Neural cell (in vitro differentiated cells): Measurements from ENCODE around the gene CGB7.

ENCODE experiments used
- CTCF ChIP-seq: fragments of 450-650 bp; IDR thresholded peaks from 2 replicates; pipeline ENCODE4 v1.5.1; 2014; ENCODE audit warnings: antibody characterized with exemption, mild to moderate bottlenecking, moderate library complexity; ENCODE audit not compliant: poor library complexity, severe bottlenecking
- EP300 ChIP-seq: fragments of 450-650 bp; conservative IDR thresholded peaks from 2 replicates; pipeline ENCODE4 v1.6.1; 2014; ENCODE audit warnings: antibody characterized with exemption, mild to moderate bottlenecking, moderate library complexity; ENCODE audit not compliant: poor library complexity, severe bottlenecking
- RAD21 ChIP-seq: fragments of 450-650 bp; conservative IDR thresholded peaks from 2 replicates; pipeline ENCODE4 v1.6.1; 2014; ENCODE audit warnings: antibody characterized with exemption, mild to moderate bottlenecking, moderate library complexity
- REST ChIP-seq: IDR thresholded peaks from 2 replicates; pipeline ENCODE4 v1.6.1; 2012; ENCODE audit warnings: borderline replicate concordance

- TF ChIP-seq RAD21: no peak
- TF ChIP-seq CTCF: no peak
- no peak for TF ChIP-seq EP300
- TF ChIP-seq REST: no peak
Measured at GRCh38 chr19:49016067-49016839, 41.3 kb downstream of the CGB7 start.
